ENCODE data around the gene LOXL1.

The LOXL1 gene

GRCh38 chr15:73923488-73924164, 2.6 kb upstream of the LOXL1 start:
- H3K4me3 ChIP-seq (ENCODE audit: low read length) = no peak overlapping the region
- DNase-seq (ENCODE audit: low read depth) = no peak
- TF ChIP-seq CTCF (IDR thresholded peaks at IDR 0.05; ENCODE audit: insufficient read depth, low read depth, low read length, missing control alignments) = no peak

- H3K4me3 ChIP-seq (ENCODE audit: low read length) = no peak overlapping the region
- TF ChIP-seq CTCF (IDR thresholded peaks at IDR 0.05; ENCODE audit: insufficient read depth, low read depth, low read length, missing control alignments) = no peak
- DNase-seq (ENCODE audit: low read depth) = peak; percentile 81
Measured at GRCh38 chr15:73924171-73924921, 1.9 kb upstream of the LOXL1 start.

GRCh38 chr15:73925848-73926218, 429 bp upstream of the LOXL1 start:
- no peak for TF ChIP-seq CTCF (IDR thresholded peaks at IDR 0.05; ENCODE audit: insufficient read depth, low read depth, low read length, missing control alignments)
- no peak for DNase-seq (ENCODE audit: low read depth)
- no peak overlapping the region for H3K4me3 ChIP-seq (ENCODE audit: low read length)

- TF ChIP-seq CTCF (IDR thresholded peaks at IDR 0.05; ENCODE audit: insufficient read depth, low read depth, low read length, missing control alignments) = no peak
- peak overlapping the region; percentile 52 for H3K4me3 ChIP-seq (ENCODE audit: low read length)
- DNase-seq (ENCODE audit: low read depth) = peak; percentile 28
Measured at GRCh38 chr15:73927003-73927475, 777 bp downstream of the LOXL1 start.

GRCh38 chr15:73927476-73928240, 1.4 kb downstream of the LOXL1 start:
- TF ChIP-seq CTCF (IDR thresholded peaks at IDR 0.05; ENCODE audit: insufficient read depth, low read depth, low read length, missing control alignments) = peak; percentile 42
- H3K4me3 ChIP-seq (ENCODE audit: low read length) = peak overlapping the region; percentile 49
- DNase-seq (ENCODE audit: low read depth) = peak; percentile 75

GRCh38 chr15:73928241-73928579, 1.9 kb downstream of the LOXL1 start:
- no peak for DNase-seq (ENCODE audit: low read depth)
- peak overlapping the region; percentile 49 for H3K4me3 ChIP-seq (ENCODE audit: low read length)
- TF ChIP-seq CTCF (IDR thresholded peaks at IDR 0.05; ENCODE audit: insufficient read depth, low read depth, low read length, missing control alignments) = no peak

All from epithelial cell of esophagus (primary cell).